Epithelial cell of esophagus (primary cell): ENCODE data around the gene FGFR2.

Source experiments
- DNase-seq: peaks from one replicate; pipeline ENCODE4 v3.0.0; 2010; ENCODE audit warnings: low read depth
- H3K4me3 ChIP-seq: 2 replicates; pipeline ENCODE4 v1.5.1; 2011; ENCODE audit warnings: mild to moderate bottlenecking, low read length, control low read depth
- CTCF ChIP-seq: IDR thresholded peaks from 2 replicates; pipeline ENCODE4 v1.5.1; 2011; ENCODE audit warnings: low read depth, mild to moderate bottlenecking, low read length, control low read depth, inconsistent platforms; ENCODE audit not compliant: insufficient read depth; ENCODE audit errors: missing control alignments

FGFR2 gene

GRCh38 chr10:121449482-121449924 lies 148.7 kb downstream of the FGFR2 start:
- TF ChIP-seq CTCF = no peak
- H3K4me3 ChIP-seq = no peak overlapping the region
- no peak for DNase-seq

DNA sequence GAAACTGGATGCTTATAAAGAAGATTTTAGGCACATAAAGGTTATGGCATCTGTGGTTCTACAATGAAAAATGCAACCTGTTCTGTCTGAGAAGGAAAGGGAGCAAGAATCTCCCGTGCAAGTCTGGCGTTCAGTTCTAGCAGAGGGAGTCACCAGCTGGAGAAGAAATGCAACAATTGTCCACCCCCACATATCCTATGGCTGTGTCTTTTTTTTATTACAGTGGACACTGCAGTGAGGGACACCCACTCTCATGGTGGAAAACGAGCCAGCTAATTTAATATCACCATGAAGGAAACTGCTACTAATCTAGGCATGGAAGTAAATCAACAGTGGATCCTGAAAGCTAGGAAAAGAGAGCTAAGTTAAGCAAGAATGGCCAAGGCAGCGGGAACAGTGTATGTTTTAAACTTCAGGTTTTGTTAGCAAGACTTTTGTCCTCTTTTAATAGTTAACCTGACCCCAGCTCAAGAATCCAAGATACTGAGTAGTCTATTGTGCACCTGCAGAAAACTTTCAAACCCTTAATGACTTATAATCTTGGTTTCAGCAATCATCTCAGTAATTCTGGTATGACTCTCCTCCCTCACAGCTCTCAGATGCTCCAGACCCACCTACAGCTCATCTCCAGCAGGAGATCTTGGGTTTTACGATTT lies 149.3 kb downstream of the FGFR2 start:
- DNase-seq = no peak

GRCh38 chr10:121444520-121445165 lies 153.6 kb downstream of the FGFR2 start:
- no peak overlapping the region for H3K4me3 ChIP-seq
- no peak for TF ChIP-seq CTCF
- DNase-seq = no peak

More for the DNA sequence above, 149.3 kb downstream of the FGFR2 start:
- TF ChIP-seq CTCF = no peak
- no peak overlapping the region for H3K4me3 ChIP-seq

GRCh38 chr10:121442086-121442935 lies 155.9 kb downstream of the FGFR2 start:
- TF ChIP-seq CTCF = no peak
- no peak for DNase-seq
- no peak overlapping the region for H3K4me3 ChIP-seq

GRCh38 chr10:121440461-121440860 lies 157.8 kb downstream of the FGFR2 start:
- no peak for TF ChIP-seq CTCF
- peak; percentile 16 for DNase-seq
- H3K4me3 ChIP-seq = no peak overlapping the region

- H3K4me3 ChIP-seq = no peak overlapping the region
- no peak for DNase-seq
- TF ChIP-seq CTCF = no peak
These were observed 159.9 kb downstream of the FGFR2 start for GRCh38 chr10:121438333-121438732.
